Tibial artery (tissue), 4 donors: ENCODE data around the gene CENPU.
A peak's percentile ranks its signal among the peaks of the same experiment; 100 is the strongest.

Experiments used
- DNase-seq, 2 donors: peaks; one replicate each; pipeline ENCODE4 v3.0.0-alpha.2; 2019
- H3K27ac ChIP-seq, 2 donors: fragments of 200-600 bp; sonication (generic) in 1 of 2; 1 replicate in 1 of 2; 2 replicates in 1 of 2; pipeline ENCODE4 v1.5.1; 2018 to 2019; ENCODE audit warnings: mild to moderate bottlenecking in 1 of 2
- H3K27me3 ChIP-seq, 2 donors: fragments of 200-600 bp; sonication (generic) in 1 of 2; one replicate each; pipeline versions ENCODE4 v1.5.1 to v1.6.0; 2016 to 2019
- H3K36me3 ChIP-seq, 3 donors: fragments of 200-600 bp; sonication (generic) in 2 of 3; one replicate each; pipeline ENCODE4 v1.5.1; 2016 to 2019; ENCODE audit warnings: mild to moderate bottlenecking in 2 of 3
- H3K4me1 ChIP-seq, 4 donors: fragments of 200-600 bp; sonication (generic) in 2 of 4; 1 replicate in 3 of 4; 2 replicates in 1 of 4; pipeline ENCODE4 v1.5.1; 2016 to 2019
- H3K4me3 ChIP-seq, 2 donors: fragments of 200-600 bp; sonication (generic) in 1 of 2; 1 replicate in 1 of 2; 2 replicates in 1 of 2; pipeline ENCODE4 v1.5.1; 2018 to 2019; ENCODE audit warnings: mild to moderate bottlenecking in 2 of 2
- H3K9me3 ChIP-seq, 3 donors: fragments of 200-600 bp; sonication (generic) in 1 of 3; one replicate each; pipeline ENCODE4 v1.5.1; 2016 to 2019
- intact Hi-C: fragments of 100-400 bp; cut with DNase I; formaldehyde crosslinking; loops from one replicate; pipeline ENCODE4 v1.15.0; 2023; ENCODE audit warnings: low total_unique reads
- TF ChIP-seq, protein P1 (sequence below), 2 experiments: fragments of 200-600 bp in 1 of 2; fragments of 450-650 bp in 1 of 2; IDR thresholded peaks; one replicate each; pipeline ENCODE4 v1.5.1; 2017 to 2019; ENCODE audit warnings: antibody characterized with exemption in 2 of 2, mild to moderate bottlenecking in 1 of 2, moderate library complexity in 1 of 2

CENPU gene

DNA sequence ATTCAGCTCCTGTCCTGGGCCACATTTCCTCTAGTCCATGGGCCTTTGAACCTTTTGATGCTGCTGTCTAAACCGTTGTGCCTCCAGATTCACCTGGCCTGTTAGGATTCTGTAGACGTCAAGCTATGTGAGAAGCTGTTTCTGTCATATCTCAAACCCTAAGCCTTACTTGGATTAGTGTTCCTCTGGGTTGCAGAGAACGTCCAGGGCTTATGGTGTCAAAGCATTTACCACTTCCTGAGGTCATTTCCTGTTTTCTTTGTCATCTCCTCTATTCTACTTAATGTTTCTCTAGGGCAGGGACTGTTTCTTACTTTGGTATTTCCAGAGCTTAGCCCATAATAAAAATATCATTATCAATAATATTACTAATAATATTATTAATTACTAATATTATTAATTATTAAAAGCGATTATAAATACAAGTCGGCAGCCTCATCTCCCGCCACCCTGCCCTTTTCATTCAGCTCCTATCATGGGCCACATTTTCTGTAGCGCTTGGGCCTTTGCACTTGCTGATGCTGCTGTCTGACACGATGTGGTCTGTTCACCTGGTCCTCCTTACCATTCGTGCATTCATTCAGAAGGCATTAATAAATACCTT lies 65.3 kb downstream of the CENPU start:
- Histone ChIP-seq H3K9me3 (no peaks in the 10 kb centered on the region), H3K36me3 (peaks cover 33 to 63% (median 59%) of the 10 kb centered on the region in 3 donors), H3K4me3 (no peak overlapping the region), H3K4me1 (no peaks in the 10 kb centered on the region), H3K27me3 (no peaks in the 10 kb centered on the region), H3K27ac (no peak overlapping the region)
- intact Hi-C loops, result no loop called here
- DNase-seq, result no peak
- TF ChIP-seq, protein P1, sequence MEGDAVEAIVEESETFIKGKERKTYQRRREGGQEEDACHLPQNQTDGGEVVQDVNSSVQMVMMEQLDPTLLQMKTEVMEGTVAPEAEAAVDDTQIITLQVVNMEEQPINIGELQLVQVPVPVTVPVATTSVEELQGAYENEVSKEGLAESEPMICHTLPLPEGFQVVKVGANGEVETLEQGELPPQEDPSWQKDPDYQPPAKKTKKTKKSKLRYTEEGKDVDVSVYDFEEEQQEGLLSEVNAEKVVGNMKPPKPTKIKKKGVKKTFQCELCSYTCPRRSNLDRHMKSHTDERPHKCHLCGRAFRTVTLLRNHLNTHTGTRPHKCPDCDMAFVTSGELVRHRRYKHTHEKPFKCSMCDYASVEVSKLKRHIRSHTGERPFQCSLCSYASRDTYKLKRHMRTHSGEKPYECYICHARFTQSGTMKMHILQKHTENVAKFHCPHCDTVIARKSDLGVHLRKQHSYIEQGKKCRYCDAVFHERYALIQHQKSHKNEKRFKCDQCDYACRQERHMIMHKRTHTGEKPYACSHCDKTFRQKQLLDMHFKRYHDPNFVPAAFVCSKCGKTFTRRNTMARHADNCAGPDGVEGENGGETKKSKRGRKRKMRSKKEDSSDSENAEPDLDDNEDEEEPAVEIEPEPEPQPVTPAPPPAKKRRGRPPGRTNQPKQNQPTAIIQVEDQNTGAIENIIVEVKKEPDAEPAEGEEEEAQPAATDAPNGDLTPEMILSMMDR (IDR thresholded peaks at IDR 0.05), result no peak

DNA sequence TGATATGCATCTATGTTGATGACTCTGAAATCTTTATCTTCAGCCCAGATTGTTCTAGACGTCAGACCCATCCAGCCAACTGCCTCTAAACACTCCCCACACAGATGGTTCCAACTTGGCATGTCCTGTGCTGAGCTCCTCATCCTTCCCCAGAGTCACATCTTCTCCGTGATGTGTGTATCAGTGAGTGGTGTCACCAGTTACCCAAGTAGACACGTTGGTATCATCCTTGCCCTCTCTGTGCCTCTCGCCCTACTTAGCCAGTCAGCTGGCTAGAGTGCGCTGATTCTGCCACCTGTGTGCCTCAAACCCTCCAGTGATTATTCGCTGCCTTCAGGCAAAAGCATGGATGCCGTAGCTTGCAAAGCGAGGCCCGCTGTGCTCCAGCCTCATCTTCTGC lies 65.8 kb downstream of the CENPU start:
- intact Hi-C loops, result no loop called here
- Histone ChIP-seq H3K36me3 (peaks cover 33 to 58% (median 54%) of the 10 kb centered on the region in 3 donors), H3K27ac (no peak overlapping the region), H3K27me3 (no peaks in the 10 kb centered on the region), H3K9me3 (no peaks in the 10 kb centered on the region), H3K4me1 (no peaks in the 10 kb centered on the region), H3K4me3 (no peak overlapping the region)
- no peak for DNase-seq
- TF ChIP-seq, protein P1 (IDR thresholded peaks at IDR 0.05), result no peak

DNA sequence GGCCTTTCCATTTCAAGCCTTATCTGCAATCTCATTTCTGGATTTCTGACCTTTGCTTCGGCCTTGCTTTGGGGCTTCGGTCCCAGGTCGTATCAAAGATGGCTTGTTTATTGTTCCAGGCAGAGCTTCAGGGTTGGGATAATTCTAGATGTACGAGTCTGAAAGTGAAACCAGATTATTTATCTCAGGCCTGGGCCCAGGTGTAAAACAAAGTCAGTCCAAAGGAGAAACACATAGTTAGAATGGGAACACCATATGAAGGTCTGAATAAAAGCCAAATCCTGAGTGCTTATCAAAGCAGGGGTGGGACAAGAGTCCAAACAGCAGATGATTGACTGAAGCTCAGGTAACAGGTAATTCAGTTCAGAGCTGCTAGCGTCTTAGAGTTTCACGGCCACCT lies 67.2 kb downstream of the CENPU start:
- Histone ChIP-seq H3K36me3 (peaks cover 22 to 45% (median 43%) of the 10 kb centered on the region in 3 donors), H3K27me3 (no peaks in the 10 kb centered on the region), H3K9me3 (no peaks in the 10 kb centered on the region), H3K27ac (no peak overlapping the region), H3K4me1 (peaks cover 0 to 10% (median 6%) of the 10 kb centered on the region in 4 donors), H3K4me3 (no peak overlapping the region)
- no peak for DNase-seq
- TF ChIP-seq, protein P1 (IDR thresholded peaks at IDR 0.05), result no peak
- intact Hi-C loops, result no loop called here

DNA sequence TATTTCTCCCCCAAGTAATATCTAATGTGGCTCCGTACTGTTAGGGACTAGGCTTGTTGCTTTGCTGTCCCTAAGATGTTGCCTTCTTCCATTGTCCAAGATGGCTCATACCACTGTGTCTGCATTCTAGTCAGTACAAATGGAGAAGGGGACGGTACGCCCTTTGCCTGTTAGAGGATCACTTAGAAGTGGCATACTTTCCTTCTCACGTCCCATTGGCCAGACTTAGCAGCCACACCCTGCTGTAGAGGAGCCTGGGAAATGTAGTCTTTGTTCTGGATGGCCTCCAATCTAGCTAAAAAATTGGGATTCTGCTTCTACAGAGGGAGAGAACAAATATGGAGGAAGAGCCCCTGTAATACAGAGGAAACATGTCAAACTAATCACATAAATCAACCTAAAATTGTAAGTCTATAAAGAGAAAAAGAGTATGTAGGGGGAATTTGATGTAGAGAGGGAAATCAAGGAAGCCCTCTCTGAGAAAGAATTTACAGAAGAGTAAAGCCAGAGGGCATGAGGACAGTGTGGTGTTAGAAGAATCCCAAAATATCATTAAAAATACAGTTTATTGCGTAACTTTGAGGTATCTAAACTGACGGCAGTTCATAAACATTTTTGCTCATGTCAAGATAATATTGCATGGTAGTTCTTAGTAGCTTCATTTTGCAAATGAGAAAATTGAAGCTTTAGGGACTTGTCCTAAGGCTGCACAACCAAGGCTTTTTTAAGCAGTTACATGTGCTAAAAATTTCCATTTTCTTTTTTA lies 69.3 kb downstream of the CENPU start:
- Histone ChIP-seq H3K9me3 (no peaks in the 10 kb centered on the region), H3K36me3 (peaks cover 40 to 63% (median 47%) of the 10 kb centered on the region in 3 donors), H3K27me3 (no peaks in the 10 kb centered on the region), H3K4me1 (peaks cover 0 to 10% (median 6%) of the 10 kb centered on the region in 4 donors), H3K27ac (no peak overlapping the region), H3K4me3 (no peak overlapping the region)
- intact Hi-C loops, result no loop called here
- TF ChIP-seq, protein P1 (IDR thresholded peaks at IDR 0.05), result no peak
- no peak for DNase-seq

DNA sequence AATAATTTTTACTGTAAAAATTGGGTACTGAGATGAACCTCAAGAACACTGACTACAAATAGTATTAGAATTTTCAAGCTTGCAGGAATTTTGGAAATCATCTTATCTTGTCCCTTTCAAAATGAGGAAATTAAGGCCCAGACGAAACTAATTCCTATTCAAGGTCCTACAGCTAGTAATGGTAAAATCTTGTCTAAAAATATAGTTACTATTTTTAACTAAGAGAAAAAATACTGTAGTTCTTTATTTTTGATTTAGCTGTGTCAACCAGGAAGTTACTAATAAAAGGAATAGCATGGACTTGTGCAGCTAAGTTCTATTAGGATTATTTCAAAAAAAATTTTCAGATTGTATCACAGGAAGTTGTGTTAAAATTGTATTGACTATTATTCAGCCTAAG lies 71.7 kb downstream of the CENPU start:
- intact Hi-C loops, result no loop called here

More for the DNA sequence above, 71.7 kb downstream of the CENPU start:
- H3K27ac ChIP-seq, result peak overlapping the region in 1 of 2 donors; percentile 18
- no peak overlapping the region for H3K4me3 ChIP-seq
- H3K27me3 ChIP-seq, result no peaks in the 10 kb centered on the region
- H3K9me3 ChIP-seq, result no peaks in the 10 kb centered on the region
- peaks cover 0 to 10% (median 6%) of the 10 kb centered on the region in 4 donors for H3K4me1 ChIP-seq
- DNase-seq, result no peak
- TF ChIP-seq, protein P1 (IDR thresholded peaks at IDR 0.05), result no peak
- peaks cover 34 to 44% (median 40%) of the 10 kb centered on the region in 3 donors for H3K36me3 ChIP-seq
